SH-SY5Y (cell line): ENCODE results near the gene RIN3.

Source experiments
- GATA2 ChIP-seq: IDR thresholded peaks from 2 replicates; pipeline ENCODE4 v1.6.1; 2011; ENCODE audit warnings: mild to moderate bottlenecking, low read depth, low read length
- GATA3 ChIP-seq: IDR thresholded peaks from 2 replicates; pipeline ENCODE4 v1.6.1; 2011; ENCODE audit warnings: low read depth, mild to moderate bottlenecking, low read length, moderate library complexity

GRCh38 chr14:92711976-92712653, 198.5 kb downstream of the RIN3 start:
- TF ChIP-seq GATA2 = no peak
- no peak for TF ChIP-seq GATA3
